ENCODE results near the gene PGC. TPM values are rescaled to one million over a fixed set of nuclear protein-coding genes. Genes with fewer than 3 reads are reported as not detected.
"Not testable (repeated sequence)": the region's sequence is repeated elsewhere in the genome, so short reads cannot be mapped to it uniquely, and the experiment has no call there.

The PGC gene
- total RNA-seq, 1 experiment from 2014 or later: 0.20 TPM

GRCh38 chr6:41775293-41775882 lies 28.2 kb upstream of the PGC start:
- no peak for DNase-seq (ENCODE audit: low spot score)

GRCh38 chr6:41774841-41775240 lies 27.6 kb upstream of the PGC start:
- no peak for DNase-seq (ENCODE audit: low spot score)

GRCh38 chr6:41771058-41771983 lies 24.1 kb upstream of the PGC start:
- DNase-seq (ENCODE audit: low spot score): no peak

DNA sequence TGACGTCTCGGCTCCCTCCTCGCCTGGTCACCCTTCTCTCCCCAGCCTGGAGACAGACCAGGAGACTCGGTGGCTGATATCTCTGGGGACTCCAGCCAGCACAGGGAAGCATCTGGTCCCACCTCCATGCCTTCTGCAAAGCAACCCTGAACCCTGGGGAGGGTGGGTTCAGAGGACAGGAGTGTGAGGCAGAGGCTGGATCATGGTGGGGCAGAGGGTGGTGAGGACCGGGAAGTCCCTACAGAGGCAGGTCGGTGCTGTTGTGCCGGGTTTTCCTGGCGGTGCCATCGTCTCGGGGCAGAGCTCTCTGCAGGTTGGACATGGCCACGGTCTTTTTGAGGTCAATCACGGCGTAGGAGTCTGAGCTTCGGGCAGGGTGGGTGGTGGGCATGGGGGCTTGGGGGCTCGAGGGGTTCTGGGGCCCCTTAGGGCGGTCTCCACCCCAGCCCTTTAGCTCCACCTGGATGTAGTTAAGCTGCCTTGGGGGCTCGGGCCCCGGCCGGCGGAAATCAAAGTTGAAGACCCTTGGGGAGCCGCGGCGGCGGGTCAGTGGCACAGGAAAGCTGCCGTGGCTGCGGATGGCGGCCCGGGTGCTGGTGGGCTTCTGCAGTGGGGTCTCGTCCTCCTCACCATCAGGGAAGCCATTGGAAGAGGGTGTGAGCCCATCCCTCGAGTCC lies 23.3 kb upstream of the PGC start:
- DNase-seq (ENCODE audit: low spot score): no peak

- no peak for DNase-seq (ENCODE audit: low spot score)
Measured at GRCh38 chr6:41769376-41769775, 22.2 kb upstream of the PGC start.

DNA sequence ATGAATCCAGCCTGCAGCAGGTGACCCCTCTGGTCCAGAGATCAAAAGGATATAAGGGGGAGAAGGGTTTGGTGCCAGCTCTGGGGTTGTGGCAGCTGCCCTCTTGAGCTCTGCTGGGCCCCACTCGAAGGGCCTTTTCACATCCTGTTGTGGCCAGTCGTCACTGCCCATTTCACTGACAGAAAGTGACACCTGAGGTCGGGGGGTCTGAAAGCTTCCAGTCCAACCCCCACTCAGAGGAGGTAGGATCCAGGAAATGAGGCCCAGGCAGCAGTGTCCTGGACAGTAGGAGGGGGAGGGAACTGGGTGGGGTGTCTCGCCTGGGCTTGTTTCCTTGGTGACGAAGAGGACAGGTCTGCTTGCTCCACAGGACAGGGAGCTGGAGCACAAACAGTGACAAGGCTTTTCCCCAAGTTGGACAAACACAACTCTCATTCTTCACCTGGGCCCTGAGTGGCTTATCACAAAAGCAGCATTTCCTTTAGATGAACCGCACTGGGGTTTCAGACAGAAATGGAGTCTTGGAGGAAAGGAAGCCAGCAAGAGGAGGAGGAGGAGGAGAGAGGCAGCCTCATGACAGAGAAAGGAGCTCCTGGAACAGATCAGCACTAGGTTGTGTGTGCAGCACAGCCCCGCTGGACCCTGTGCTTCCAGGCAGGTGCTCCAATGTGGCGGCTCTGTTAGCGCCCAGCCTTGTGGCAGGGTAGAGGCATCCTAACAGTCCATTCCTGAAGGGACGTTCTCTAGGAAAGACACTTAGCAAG lies 21.5 kb upstream of the PGC start:
- peak; percentile 79 for DNase-seq (ENCODE audit: low spot score)

- DNase-seq (ENCODE audit: low spot score): peak; percentile 56
Measured at GRCh38 chr6:41767112-41767833, 20.1 kb upstream of the PGC start.

DNA sequence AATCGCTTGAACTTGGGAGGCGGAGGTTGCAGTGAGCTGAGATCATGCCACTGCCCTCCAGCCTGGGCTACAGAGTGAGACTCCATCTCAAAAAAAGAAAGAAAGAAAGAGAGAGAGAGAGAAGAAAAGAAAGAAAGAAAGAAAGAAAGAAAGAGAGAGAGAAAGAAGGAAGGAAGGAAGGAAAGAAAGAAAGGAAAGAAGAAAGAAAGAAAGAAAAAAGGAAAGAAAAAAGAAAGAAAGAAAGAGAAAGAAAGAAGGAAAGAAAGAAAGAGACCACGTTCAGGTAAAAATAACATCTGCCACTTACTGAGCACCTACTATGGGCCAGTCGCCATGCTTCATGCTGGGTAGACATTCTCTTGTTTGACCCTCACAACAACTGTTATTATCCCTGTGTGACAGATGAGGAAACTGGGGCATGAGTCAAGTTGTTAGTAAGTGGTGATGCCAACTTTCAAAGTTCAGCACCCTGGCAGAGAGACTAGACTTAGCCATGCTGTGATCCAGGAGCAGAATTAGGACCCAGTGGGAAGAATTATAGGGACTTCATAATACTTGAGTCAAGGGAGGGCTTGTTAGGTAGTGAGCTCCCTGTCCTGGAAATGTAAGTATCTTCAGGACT lies 19.0 kb upstream of the PGC start:
- not testable (repeated sequence) for DNase-seq (ENCODE audit: low spot score)

- no peak for DNase-seq (ENCODE audit: low spot score)
Measured at GRCh38 chr6:41763470-41763869, 16.3 kb upstream of the PGC start.

DNA sequence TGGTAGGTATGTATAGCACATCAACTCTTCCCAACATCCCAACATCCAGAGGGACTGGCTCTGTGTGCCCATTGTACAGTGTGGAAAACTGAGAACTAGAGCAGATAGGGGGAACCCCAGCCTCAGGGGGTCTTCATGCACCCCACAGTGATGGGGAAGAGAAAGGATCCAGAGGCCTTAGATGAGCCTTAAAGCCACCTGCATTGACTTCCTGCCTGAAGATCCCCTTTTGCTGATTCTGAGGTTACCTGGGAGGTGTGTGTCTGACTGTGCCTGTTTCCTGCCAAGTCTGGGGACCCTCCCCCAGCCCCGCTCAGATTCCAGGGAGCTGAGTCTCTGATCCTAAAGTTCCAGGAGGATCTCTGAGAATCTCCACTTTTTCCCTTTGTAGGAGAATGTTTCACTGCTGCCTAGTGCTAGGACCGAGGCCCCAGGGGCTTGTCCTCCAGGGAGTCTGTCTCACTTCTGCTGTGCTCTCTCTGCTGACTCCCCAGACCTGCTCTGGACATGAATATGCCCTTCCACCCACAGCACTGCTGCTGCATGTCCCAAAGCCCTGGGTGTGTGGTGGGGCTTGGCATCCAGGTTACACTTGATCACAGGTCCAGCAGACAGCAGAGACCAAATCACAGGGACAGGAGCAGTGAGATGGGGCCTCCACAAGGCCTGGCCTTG lies 12.8 kb upstream of the PGC start:
- no peak for DNase-seq (ENCODE audit: low spot score)

DNA sequence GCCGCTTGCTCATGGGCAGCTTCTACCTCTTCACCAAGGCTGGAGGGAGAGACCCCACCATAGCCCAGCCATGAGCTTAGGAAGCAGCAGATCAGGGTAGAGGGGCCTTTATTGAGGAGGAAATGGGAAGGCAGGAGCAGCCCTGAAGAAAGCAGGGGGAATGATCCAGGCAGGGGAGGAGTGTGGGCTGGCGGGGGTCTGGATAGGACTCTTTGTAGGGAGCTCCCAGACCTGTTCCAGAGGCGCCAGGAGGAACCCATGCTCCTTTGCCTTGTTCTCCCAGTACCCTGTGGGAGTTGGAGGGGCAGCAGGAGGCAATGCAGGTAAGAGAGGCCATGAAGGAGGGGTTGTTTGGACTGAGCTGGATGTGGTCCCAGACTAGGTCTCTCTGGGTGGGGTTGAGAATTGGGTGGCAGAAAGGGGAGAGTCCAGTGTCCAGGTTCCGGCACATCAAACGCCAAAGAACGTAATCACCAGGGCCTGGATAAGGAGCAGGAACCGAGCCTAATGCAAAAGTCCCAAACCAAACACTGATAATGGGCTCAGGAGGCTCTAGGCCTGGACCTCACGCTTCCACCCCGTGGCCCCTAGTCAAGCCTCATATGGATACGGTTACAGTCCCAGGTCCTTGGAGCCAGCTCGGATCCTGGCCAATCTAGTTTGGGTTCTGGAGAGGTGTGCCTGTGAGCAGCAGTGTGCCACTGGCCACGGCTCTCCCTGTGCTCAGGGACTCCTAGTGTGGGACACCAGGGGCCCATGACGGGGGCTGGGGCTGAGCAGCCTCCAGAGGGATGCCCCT lies 12.1 kb upstream of the PGC start:
- DNase-seq (ENCODE audit: low spot score): no peak

DNA sequence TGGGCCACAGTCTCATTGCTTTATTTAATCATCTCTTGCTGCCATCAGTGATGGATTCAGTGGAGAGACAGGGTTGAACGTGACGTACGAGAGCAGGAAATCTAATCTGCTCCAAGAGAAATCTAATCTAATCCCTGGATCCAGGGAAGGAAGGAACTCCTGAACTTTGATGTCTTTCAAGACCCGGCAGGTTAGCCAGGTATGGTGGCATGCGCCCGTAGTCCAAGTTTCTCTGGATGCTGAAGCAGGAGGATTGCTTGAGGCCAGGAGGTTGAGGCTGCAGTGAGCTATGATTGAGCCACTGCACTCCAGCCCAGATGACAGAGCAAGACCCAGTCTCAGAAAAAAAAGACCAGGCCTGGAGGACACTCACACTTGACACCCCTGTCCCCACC lies 11.4 kb upstream of the PGC start:
- DNase-seq (ENCODE audit: low spot score): no peak

- DNase-seq (ENCODE audit: low spot score): peak; percentile 46
Measured at GRCh38 chr6:41757931-41758640, 10.9 kb upstream of the PGC start.

DNA sequence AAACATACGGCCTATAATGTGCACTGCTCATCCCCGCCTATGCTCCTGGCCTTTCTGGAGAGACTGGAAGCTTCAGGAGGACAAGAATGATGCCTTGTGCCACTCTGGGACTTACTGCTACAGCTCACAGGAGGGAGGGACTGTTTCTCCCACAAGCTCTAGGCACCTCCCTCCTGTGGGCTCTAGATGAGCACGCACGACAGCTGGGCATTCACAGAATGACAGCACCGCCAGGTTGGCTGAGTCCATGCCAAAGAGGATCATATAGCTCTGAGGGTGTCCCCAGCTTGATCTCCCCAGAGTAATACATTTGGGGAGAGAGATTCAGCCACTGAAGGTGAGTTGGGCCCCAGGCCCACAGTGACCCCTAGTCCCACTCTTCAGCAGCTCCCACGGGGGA lies 10.1 kb upstream of the PGC start:
- DNase-seq (ENCODE audit: low spot score): no peak

DNA sequence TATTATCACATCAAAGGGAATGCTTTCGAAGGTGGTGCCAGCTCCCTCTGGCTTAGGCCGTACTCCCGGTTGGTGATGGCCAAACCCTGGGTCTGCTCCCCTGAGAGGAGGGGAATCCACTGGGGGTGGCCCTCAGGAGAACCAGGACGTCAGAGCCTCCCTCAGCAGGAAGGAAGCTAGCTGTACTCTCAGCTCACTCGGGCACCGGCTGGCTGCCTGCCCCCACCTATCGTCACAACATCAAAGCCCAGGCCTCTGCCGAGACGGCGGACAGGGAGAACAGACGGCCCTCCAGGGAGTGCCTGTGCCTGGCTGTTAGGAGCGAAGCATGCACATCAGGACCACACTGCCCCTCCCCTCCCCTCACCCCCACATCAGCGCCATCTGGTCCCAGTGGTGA lies 9.2 kb upstream of the PGC start:
- no peak for DNase-seq (ENCODE audit: low spot score)

GRCh38 chr6:41755895-41756294 lies 8.7 kb upstream of the PGC start:
- DNase-seq (ENCODE audit: low spot score): no peak

GRCh38 chr6:41750374-41750773 lies 3.2 kb upstream of the PGC start:
- DNase-seq (ENCODE audit: low spot score): no peak

DNA sequence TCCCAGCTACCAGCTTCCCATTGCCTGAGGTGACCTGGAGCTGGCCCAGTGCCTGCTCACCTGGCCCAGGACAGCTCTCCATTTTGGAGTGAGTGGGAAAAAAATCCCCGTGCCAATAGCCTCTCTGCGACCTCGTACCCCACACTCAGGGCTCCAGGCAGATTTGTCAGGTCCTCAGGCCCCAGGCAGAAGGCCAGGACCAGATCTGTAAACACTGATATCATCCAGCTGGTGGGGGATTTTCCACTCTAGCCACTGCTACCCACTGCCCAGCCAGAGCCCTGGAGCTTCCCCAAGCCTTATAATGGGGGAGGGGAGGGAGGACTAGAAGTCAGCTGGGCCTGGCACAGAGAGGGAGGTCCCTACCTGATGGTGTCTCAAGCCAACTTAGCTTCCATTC lies 1.3 kb upstream of the PGC start:
- no peak for DNase-seq (ENCODE audit: low spot score)

- no peak for DNase-seq (ENCODE audit: low spot score)
Measured at GRCh38 chr6:41748102-41748477, 893 bp upstream of the PGC start.

Measured in HT-29 (cell line).